Smooth muscle cell (in vitro differentiated cells): ENCODE measurements around the gene HERPUD1. TPM values are rescaled to one million over a fixed set of nuclear protein-coding genes. Genes with fewer than 3 reads are reported as not detected.

ENCODE experiments used
- DNase-seq: peaks from one replicate; lab custom pipeline; 2025; ENCODE audit not compliant: unreplicated experiment; lab: John Stamatoyannopoulos, UW
- H2AFZ ChIP-seq: fragments of 200-600 bp; sonication (generic); 2 replicates; pipeline ENCODE4 v1.6.0; 2016; ENCODE audit warnings: antibody characterized with exemption, low read depth, mild to moderate bottlenecking
- H3F3A ChIP-seq: fragments of 200-600 bp; sonication (generic); 2 replicates; pipeline ENCODE4 v1.6.0; 2017; ENCODE audit warnings: antibody characterized with exemption, low read depth
- H3K27ac ChIP-seq: fragments of 200-600 bp; sonication (generic); 2 replicates; pipeline ENCODE4 v1.5.1; 2016; ENCODE audit warnings: low read depth, mild to moderate bottlenecking
- H3K27me3 ChIP-seq: fragments of 200-600 bp; sonication (generic); 2 replicates; pipeline ENCODE4 v1.6.1; 2016; ENCODE audit warnings: low read depth, mild to moderate bottlenecking
- H3K36me3 ChIP-seq: fragments of 200-600 bp; sonication (generic); 2 replicates; pipeline ENCODE4 v1.5.1; 2016; ENCODE audit warnings: low read depth
- H3K4me1 ChIP-seq: fragments of 200-600 bp; sonication (generic); 2 replicates; pipeline ENCODE4 v1.5.1; 2016; ENCODE audit warnings: low read depth
- H3K4me2 ChIP-seq: fragments of 200-600 bp; sonication (generic); 2 replicates; pipeline ENCODE4 v1.6.0; 2016; ENCODE audit warnings: mild to moderate bottlenecking
- H3K4me3 ChIP-seq: fragments of 200-600 bp; sonication (generic); 2 replicates; pipeline ENCODE4 v1.5.1; 2016; ENCODE audit warnings: mild to moderate bottlenecking
- H3K79me2 ChIP-seq: fragments of 200-600 bp; sonication (generic); 2 replicates; pipeline ENCODE4 v1.6.0; 2016; ENCODE audit warnings: low read depth, mild to moderate bottlenecking
- H3K9ac ChIP-seq: fragments of 200-600 bp; sonication (generic); 2 replicates; pipeline ENCODE4 v1.6.0; 2016; ENCODE audit warnings: low read depth
- H3K9me3 ChIP-seq: fragments of 200-600 bp; sonication (generic); replicated peaks from 2 replicates; pipeline ENCODE4 v1.5.1; 2016; ENCODE audit warnings: low read depth
- H4K20me1 ChIP-seq: fragments of 200-600 bp; sonication (generic); 2 replicates; pipeline ENCODE4 v1.6.0; 2016; ENCODE audit warnings: low read depth
- WGBS: methylation state at CpG from one replicate; pipeline ENCODE4 v1.1.7; 2016; ENCODE audit warnings: low lambda C conversion rate; 5-methylcytosine and 5-hydroxymethylcytosine counted together
- polyA plus RNA-seq: library from polyadenylated mRNA; unstranded; fragments of >200 nt; fragmentation: Nextera tagmentation; extraction: Ambion mirVana; gene quantifications from 2 replicates; pipeline ENCODE4 v1.2.1, GENCODE V29; 2016
- total RNA-seq: library from RNA; depleted of rRNA; stranded (reverse); fragments of >200 nt; gene quantifications from 2 replicates; pipeline ENCODE4 v1.2.3, GENCODE V29; 2014
- TF ChIP-seq, protein P1 (sequence below): fragments of 200-600 bp; sonication (generic); IDR thresholded peaks from 2 replicates; pipeline ENCODE4 v1.5.1; 2017; ENCODE audit warnings: borderline replicate concordance, mild to moderate bottlenecking, antibody characterized with exemption; ENCODE audit not compliant: insufficient read depth, poor library complexity, severe bottlenecking

HERPUD1 gene
- total and polyA plus RNA-seq, 2 experiments from 2014 or later: 253 to 291 TPM

DNA sequence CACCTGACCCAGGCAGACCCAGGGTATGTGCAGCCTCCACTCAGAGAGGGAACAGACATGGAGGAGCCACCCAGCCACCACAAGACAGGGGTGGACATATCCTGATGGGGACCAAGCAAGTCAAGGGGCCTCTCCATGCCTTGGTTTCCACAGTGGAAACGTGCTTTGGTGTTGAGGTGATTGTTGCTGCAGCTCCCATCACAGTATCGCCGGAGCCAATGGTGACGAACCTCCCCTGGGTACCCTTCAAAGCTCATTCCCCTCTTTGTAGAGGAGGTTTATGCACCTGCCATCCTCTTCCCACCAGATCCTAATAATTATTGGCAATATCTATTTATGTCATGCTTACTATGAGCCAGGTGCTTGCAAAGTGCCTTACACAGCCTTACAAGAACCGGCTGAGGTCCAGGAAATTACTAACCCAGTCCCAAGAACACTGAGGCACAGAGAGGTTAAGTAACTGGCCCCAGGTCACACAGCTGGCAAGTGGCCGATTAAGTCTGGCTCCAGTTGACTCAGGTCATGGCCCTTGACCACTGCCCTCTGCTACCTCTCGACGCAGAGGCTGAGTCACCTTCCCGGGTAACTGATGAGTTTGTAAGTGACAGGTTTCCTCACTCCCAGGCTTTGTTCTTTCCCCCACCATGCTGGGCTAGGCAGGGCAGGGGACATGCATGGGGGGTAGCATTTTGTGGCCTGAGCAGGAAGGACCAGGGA, 46.3 kb upstream of the HERPUD1 start:
- Histone ChIP-seq H3K27ac (no peak overlapping the region), H3K9ac (no peak overlapping the region), H3K9me3 (no peaks in the 10 kb centered on the region), H3K36me3 (no peaks in the 10 kb centered on the region), H3K4me1 (no peaks in the 10 kb centered on the region), H3K4me2 (no peak overlapping the region), H4K20me1 (no peaks in the 10 kb centered on the region), H3K27me3 (no peaks in the 10 kb centered on the region), H3K79me2 (no peaks in the 10 kb centered on the region), H3F3A (no peaks in the 10 kb centered on the region), H3K4me3 (no peak overlapping the region), H2AFZ (no peak overlapping the region)
- WGBS: 91% methylated on average over 9 of the region's 9 CpGs
- DNase-seq: no peak
- TF ChIP-seq, protein P1, sequence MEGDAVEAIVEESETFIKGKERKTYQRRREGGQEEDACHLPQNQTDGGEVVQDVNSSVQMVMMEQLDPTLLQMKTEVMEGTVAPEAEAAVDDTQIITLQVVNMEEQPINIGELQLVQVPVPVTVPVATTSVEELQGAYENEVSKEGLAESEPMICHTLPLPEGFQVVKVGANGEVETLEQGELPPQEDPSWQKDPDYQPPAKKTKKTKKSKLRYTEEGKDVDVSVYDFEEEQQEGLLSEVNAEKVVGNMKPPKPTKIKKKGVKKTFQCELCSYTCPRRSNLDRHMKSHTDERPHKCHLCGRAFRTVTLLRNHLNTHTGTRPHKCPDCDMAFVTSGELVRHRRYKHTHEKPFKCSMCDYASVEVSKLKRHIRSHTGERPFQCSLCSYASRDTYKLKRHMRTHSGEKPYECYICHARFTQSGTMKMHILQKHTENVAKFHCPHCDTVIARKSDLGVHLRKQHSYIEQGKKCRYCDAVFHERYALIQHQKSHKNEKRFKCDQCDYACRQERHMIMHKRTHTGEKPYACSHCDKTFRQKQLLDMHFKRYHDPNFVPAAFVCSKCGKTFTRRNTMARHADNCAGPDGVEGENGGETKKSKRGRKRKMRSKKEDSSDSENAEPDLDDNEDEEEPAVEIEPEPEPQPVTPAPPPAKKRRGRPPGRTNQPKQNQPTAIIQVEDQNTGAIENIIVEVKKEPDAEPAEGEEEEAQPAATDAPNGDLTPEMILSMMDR: no peak

DNA sequence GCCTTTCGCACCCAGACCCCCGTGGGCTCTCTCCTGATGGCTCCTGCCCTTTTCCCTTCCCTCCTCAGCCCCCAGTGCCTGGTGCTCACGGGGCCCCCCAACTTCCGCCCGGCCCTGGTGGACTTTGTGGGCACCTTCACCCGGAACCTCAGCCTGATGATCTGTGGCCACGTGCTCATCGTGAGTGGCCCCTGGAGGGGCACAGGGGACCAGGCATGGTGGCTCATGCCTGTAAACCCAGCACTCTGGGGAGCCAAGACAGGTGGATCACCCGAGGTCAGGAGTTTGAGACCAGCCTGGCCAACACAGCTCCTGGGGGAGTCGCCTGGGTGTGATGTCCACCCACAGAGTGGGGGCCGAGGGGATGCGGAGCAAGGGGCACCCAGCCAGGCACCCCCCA, 45.6 kb upstream of the HERPUD1 start:
- Histone ChIP-seq H3K9me3 (no peaks in the 10 kb centered on the region), H3K4me1 (no peaks in the 10 kb centered on the region), H4K20me1 (no peaks in the 10 kb centered on the region), H3K79me2 (no peaks in the 10 kb centered on the region), H3K4me3 (no peak overlapping the region), H3K27ac (no peak overlapping the region), H3K4me2 (no peak overlapping the region), H3F3A (no peaks in the 10 kb centered on the region), H3K27me3 (no peaks in the 10 kb centered on the region), H3K36me3 (no peaks in the 10 kb centered on the region), H2AFZ (no peak overlapping the region), H3K9ac (no peak overlapping the region)
- DNase-seq: no peak
- TF ChIP-seq, protein P1: no peak
- 94% methylated on average over 12 of the region's 12 CpGs for WGBS

DNA sequence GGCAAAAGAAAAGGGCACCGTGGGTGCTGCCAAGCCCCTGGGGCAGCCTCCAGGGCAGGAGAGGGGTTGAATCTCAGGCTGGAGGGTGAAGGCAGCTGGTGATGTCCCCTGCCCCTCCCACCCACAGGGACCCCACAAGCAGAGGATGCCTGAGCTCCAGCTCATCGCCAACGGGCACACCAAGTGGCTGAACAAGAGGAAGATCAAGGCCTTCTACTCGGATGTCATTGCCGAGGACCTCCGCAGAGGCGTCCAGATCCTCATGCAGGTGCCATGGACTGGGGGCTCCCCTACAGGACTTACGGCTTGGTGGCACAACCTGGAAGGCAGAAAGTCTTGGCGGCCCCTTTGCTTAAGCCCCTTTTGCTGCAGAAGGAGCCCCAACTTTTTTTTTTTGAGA, 45.1 kb upstream of the HERPUD1 start:
- no peaks in the 10 kb centered on the region for H3K36me3 ChIP-seq
- H2AFZ ChIP-seq: no peak overlapping the region
- H3K4me3 ChIP-seq: no peak overlapping the region
- no peak overlapping the region for H3K4me2 ChIP-seq
- H3K79me2 ChIP-seq: no peaks in the 10 kb centered on the region
- DNase-seq: no peak
- H3K27me3 ChIP-seq: no peaks in the 10 kb centered on the region
- TF ChIP-seq, protein P1: no peak
- H4K20me1 ChIP-seq: no peaks in the 10 kb centered on the region
- H3K9ac ChIP-seq: no peak overlapping the region
- H3K4me1 ChIP-seq: no peaks in the 10 kb centered on the region
- no peaks in the 10 kb centered on the region for H3F3A ChIP-seq
- no peak overlapping the region for H3K27ac ChIP-seq
- no peaks in the 10 kb centered on the region for H3K9me3 ChIP-seq
- WGBS: 97% methylated on average over 6 of the region's 9 CpGs

DNA sequence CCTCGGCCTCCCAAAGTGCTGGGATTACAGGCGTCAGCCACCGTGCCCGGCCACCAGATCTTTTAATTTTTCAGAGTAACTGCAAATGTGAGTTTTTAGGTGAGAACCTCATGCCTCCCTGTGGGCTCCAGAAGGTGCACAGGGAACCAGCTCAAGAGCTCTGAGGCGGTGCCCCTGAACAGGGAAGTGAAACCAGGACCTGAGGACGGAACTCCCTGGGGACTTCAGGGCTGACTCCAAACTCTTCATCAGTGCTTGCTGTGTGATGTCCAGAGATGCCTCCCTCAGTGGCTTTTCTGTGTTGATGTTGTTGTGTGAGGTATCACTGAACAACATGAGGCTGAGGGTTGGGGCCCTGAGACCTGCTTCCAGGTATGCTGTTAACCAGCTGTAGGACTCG, 43.1 kb upstream of the HERPUD1 start:
- 88% methylated on average over 7 of the region's 7 CpGs for WGBS
- H3K9me3 ChIP-seq: no peaks in the 10 kb centered on the region
- no peak overlapping the region for H2AFZ ChIP-seq
- H3K9ac ChIP-seq: no peak overlapping the region
- no peak overlapping the region for H3K4me2 ChIP-seq
- no peaks in the 10 kb centered on the region for H3K27me3 ChIP-seq
- no peak for DNase-seq
- H3K79me2 ChIP-seq: no peaks in the 10 kb centered on the region
- no peaks in the 10 kb centered on the region for H3K36me3 ChIP-seq
- TF ChIP-seq, protein P1: no peak
- H3F3A ChIP-seq: no peaks in the 10 kb centered on the region
- no peak overlapping the region for H3K27ac ChIP-seq
- H4K20me1 ChIP-seq: no peaks in the 10 kb centered on the region
- H3K4me3 ChIP-seq: no peak overlapping the region
- no peaks in the 10 kb centered on the region for H3K4me1 ChIP-seq
